B cell (primary cell): ENCODE measurements around the gene CPEB3. TPM values are rescaled to one million over a fixed set of nuclear protein-coding genes. Genes with fewer than 3 reads are reported as not detected.

Experiments
- ATAC-seq: fragments of 200-7000 bp; cut with Tn5 transposase; one replicate; pipeline ENCODE4 v1.10.0; 2021; ENCODE audit warnings: low read depth, mild to moderate bottlenecking, moderate number of reproducible peaks, moderate library complexity
- CTCF ChIA-PET: fragments of 350-600 bp; sonication (Branson Sonifier 250); formaldehyde crosslinking; loops from one replicate; lab custom pipeline; 2021; ENCODE audit warnings: antibody characterized with exemption, inconsistent platforms; lab: Charles Lee
- POLR2A ChIA-PET: fragments of 350-600 bp; sonication (Branson Sonifier 250); formaldehyde crosslinking; loops from one replicate; lab custom pipeline; 2021; ENCODE audit warnings: antibody characterized with exemption; lab: Charles Lee
- DNase-seq: peaks from one replicate; pipeline ENCODE4 v3.0.0; 2013
- H2AFZ ChIP-seq: 2 replicates; pipeline ENCODE4 v1.6.1; 2012; ENCODE audit warnings: mild to moderate bottlenecking, low read depth, low read length; ENCODE audit not compliant: insufficient read depth, poor library complexity, severe bottlenecking
- H3K27ac ChIP-seq, 2 donors: 1 replicate in 1 of 2; 2 replicates in 1 of 2; pipeline ENCODE4 v1.5.1; 2012 to 2013; ENCODE audit warnings: low read length in 2 of 2, mild to moderate bottlenecking in 2 of 2, moderate library complexity in 1 of 2
- H3K27me3 ChIP-seq, 4 experiments: fragments of 200-600 bp in 1 of 4; sonication (generic) in 1 of 4; replicated peaks in 1 of 4; 1 replicate in 2 of 4; 2 replicates in 2 of 4; pipeline versions ENCODE4 v1.6.1 to v1.7.0; 2013 to 2016; ENCODE audit warnings: low read length in 3 of 4, mild to moderate bottlenecking in 2 of 4, mixed read lengths in 1 of 4, moderate library complexity in 1 of 4; ENCODE audit not compliant: insufficient read depth in 4 of 4, control insufficient read depth in 3 of 4; ENCODE audit errors: control extremely low read depth in 1 of 4
- H3K36me3 ChIP-seq, 2 experiments: replicated peaks in 1 of 2; 1 replicate in 1 of 2; 2 replicates in 1 of 2; pipeline versions ENCODE4 v1.6.1 to v1.7.1; 2013; ENCODE audit warnings: low read length in 1 of 2; ENCODE audit not compliant: insufficient read depth in 2 of 2, control insufficient read depth in 1 of 2; ENCODE audit errors: control extremely low read depth in 1 of 2, extremely low read depth in 1 of 2
- H3K4me1 ChIP-seq, 2 donors: fragments of 200-600 bp in 1 of 2; sonication (generic) in 1 of 2; 1 replicate in 1 of 2; 2 replicates in 1 of 2; pipeline versions ENCODE4 v1.5.1 to v1.6.1; 2013 to 2017; ENCODE audit warnings: low read length in 2 of 2; ENCODE audit not compliant: control insufficient read depth in 2 of 2, insufficient read depth in 2 of 2
- H3K4me2 ChIP-seq: replicated peaks from 2 replicates; pipeline ENCODE3; 2012; ENCODE audit warnings: mild to moderate bottlenecking, low read depth, low read length; ENCODE audit not compliant: poor library complexity, severe bottlenecking
- H3K4me3 ChIP-seq, 5 experiments: fragments of 200-600 bp in 1 of 5; sonication (generic) in 1 of 5; 1 replicate in 3 of 5; 2 replicates in 2 of 5; pipeline versions ENCODE4 v1.5.1 to v1.7.0; 2011 to 2016; ENCODE audit warnings: low read length in 4 of 5, mild to moderate bottlenecking in 4 of 5, low read depth in 2 of 5, control low read depth in 1 of 5, moderate library complexity in 1 of 5; ENCODE audit not compliant: insufficient read depth in 1 of 5; ENCODE audit errors: control extremely low read depth in 1 of 5, extremely low read depth in 1 of 5
- H3K79me2 ChIP-seq: fragments of 200-600 bp; sonication (generic); one replicate; pipeline ENCODE4 v1.6.0; 2016; ENCODE audit warnings: low read length; ENCODE audit not compliant: control insufficient read depth, insufficient read depth
- H3K9ac ChIP-seq: fragments of 200-600 bp; sonication (generic); 2 replicates; pipeline ENCODE4 v1.6.1; 2017; ENCODE audit warnings: mild to moderate bottlenecking, low read length, moderate library complexity
- H3K9me3 ChIP-seq, 3 donors: one replicate each; pipeline versions ENCODE4 v1.6.1 to v1.7.1; 2013; ENCODE audit warnings: low read length in 2 of 3; ENCODE audit not compliant: control insufficient read depth in 2 of 3, insufficient read depth in 1 of 3; ENCODE audit errors: control extremely low read depth in 1 of 3
- H4K20me1 ChIP-seq: 2 replicates; pipeline ENCODE4 v1.6.0; 2012; ENCODE audit warnings: mild to moderate bottlenecking, low read length; ENCODE audit not compliant: insufficient read depth, control insufficient read depth, poor library complexity, severe bottlenecking
- H3K27ac Mint-ChIP-seq: one replicate; pipeline ENCODE4 v1.8.0; 2021; ENCODE audit warnings: mixed read lengths
- H3K27me3 Mint-ChIP-seq: one replicate; pipeline ENCODE4 v1.8.0; 2021; ENCODE audit warnings: mixed read lengths
- H3K4me1 Mint-ChIP-seq: one replicate; pipeline ENCODE4 v1.8.0; 2021; ENCODE audit warnings: mixed read lengths
- H3K4me3 Mint-ChIP-seq: one replicate; pipeline ENCODE4 v1.8.0; 2021; ENCODE audit warnings: mixed read lengths
- H3K9me3 Mint-ChIP-seq: one replicate; pipeline ENCODE4 v1.8.0; 2022; ENCODE audit warnings: mixed read lengths; ENCODE audit not compliant: insufficient read depth
- EZH2 ChIP-seq: IDR thresholded peaks from 2 replicates; pipeline ENCODE4 v1.6.1; 2012; ENCODE audit warnings: borderline replicate concordance, low read depth, mild to moderate bottlenecking, moderate library complexity, low read length; ENCODE audit not compliant: insufficient read depth, poor library complexity, severe bottlenecking
- WGBS: methylation state at CpG from one replicate; pipeline ENCODE4 v1.1.5; 2013; ENCODE audit warnings: missing lambda C conversion rate; ENCODE audit not compliant: insufficient coverage; 5-methylcytosine and 5-hydroxymethylcytosine counted together
- intact Hi-C: fragments of 100-400 bp; cut with micrococcal nuclease; formaldehyde crosslinking; loops from one replicate; pipeline ENCODE4 v1.10.0; 2022
- polyA plus RNA-seq: library from polyadenylated mRNA; depleted of rRNA; stranded (reverse); fragments of >200 nt; gene quantifications from 2 replicates; pipeline ENCODE4 v1.2.3, GENCODE V29; 2012
- total RNA-seq, 2 donors: library from RNA; stranded (reverse); fragments of 120-200 nt in 1 of 2; gene quantifications; 1 replicate in 1 of 2; 2 replicates in 1 of 2; pipeline versions ENCODE4 v1.2.3 to v1.2.4, GENCODE V29; 2013 to 2022
- TF ChIP-seq, protein P1 (sequence below): fragments of 200-600 bp; IDR thresholded peaks from one replicate; pipeline ENCODE4 v1.8.0; 2022; ENCODE audit warnings: antibody characterized with exemption, mild to moderate bottlenecking

Gene CPEB3
- total and polyA plus RNA-seq, 2 donors (not counting 1 experiment from before 2014, with no cell fraction given) = 1.6 to 6.7 TPM

DNA sequence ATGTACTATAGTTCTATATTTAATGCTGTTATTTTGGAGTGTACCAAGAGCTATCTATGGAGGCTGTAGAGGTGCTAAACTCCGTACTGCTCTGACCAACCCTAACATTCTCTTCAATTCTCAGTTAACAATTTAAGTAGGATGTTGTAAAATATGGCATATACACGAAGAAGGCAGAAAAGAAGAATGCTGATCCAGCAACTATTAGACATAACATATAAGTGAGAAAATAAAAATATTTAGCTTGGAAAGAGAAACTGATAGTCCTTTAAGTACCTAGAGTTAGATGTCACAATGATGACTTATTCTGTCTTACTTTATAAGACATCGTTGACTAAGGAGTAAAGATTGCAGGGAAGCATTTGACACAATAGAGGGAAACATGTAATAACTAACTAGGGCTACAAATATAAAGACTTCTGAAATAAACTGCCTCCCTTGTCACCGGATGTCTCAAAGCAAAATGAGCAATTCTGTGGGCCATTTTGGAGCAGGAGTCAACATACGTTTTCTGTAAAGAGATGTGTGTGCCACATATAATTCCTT is 159.5 kb downstream of the CPEB3 start:
- H2AFZ ChIP-seq = no peak overlapping the region
- peaks cover 57% of the 10 kb centered on the region for H3K79me2 ChIP-seq
- Mint-ChIP-seq H3K9me3 (peaks cover 7% of the 10 kb centered on the region), H3K4me1 (peaks cover 29% of the 10 kb centered on the region), H3K4me3 (no peak overlapping the region), H3K27me3 (no peaks in the 10 kb centered on the region), H3K27ac (no peak overlapping the region)
- H3K4me1 ChIP-seq = peaks cover 0 to 6% of the 10 kb centered on the region in 2 donors
- peaks cover 0 to 2% (median 0%) of the 10 kb centered on the region in 3 donors for H3K9me3 ChIP-seq
- no peak overlapping the region for H3K4me2 ChIP-seq
- peaks cover 9% of the 10 kb centered on the region for H4K20me1 ChIP-seq
- intact Hi-C loops = no loop called here
- no peak overlapping the region for H3K4me3 ChIP-seq
- H3K36me3 ChIP-seq = no peaks in the 10 kb centered on the region
- ATAC-seq (no peak), DNase-seq (no peak)
- TF ChIP-seq, protein P1, sequence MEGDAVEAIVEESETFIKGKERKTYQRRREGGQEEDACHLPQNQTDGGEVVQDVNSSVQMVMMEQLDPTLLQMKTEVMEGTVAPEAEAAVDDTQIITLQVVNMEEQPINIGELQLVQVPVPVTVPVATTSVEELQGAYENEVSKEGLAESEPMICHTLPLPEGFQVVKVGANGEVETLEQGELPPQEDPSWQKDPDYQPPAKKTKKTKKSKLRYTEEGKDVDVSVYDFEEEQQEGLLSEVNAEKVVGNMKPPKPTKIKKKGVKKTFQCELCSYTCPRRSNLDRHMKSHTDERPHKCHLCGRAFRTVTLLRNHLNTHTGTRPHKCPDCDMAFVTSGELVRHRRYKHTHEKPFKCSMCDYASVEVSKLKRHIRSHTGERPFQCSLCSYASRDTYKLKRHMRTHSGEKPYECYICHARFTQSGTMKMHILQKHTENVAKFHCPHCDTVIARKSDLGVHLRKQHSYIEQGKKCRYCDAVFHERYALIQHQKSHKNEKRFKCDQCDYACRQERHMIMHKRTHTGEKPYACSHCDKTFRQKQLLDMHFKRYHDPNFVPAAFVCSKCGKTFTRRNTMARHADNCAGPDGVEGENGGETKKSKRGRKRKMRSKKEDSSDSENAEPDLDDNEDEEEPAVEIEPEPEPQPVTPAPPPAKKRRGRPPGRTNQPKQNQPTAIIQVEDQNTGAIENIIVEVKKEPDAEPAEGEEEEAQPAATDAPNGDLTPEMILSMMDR = no peak
- no peak for TF ChIP-seq EZH2
- ChIA-PET POLR2A (no interaction called here), CTCF (interaction anchor here (0.9 to 1.0 kb wide), 2 partner anchors 13 to 43 kb away, joined by 3 to 4 read pairs; no protein-coding TSS in a partner anchor)
- no peak overlapping the region for H3K9ac ChIP-seq
- no peak overlapping the region for H3K27ac ChIP-seq
- no peaks in the 10 kb centered on the region for H3K27me3 ChIP-seq
- no CpG with 5 or more reads among the region's 5 CpGs for WGBS

DNA sequence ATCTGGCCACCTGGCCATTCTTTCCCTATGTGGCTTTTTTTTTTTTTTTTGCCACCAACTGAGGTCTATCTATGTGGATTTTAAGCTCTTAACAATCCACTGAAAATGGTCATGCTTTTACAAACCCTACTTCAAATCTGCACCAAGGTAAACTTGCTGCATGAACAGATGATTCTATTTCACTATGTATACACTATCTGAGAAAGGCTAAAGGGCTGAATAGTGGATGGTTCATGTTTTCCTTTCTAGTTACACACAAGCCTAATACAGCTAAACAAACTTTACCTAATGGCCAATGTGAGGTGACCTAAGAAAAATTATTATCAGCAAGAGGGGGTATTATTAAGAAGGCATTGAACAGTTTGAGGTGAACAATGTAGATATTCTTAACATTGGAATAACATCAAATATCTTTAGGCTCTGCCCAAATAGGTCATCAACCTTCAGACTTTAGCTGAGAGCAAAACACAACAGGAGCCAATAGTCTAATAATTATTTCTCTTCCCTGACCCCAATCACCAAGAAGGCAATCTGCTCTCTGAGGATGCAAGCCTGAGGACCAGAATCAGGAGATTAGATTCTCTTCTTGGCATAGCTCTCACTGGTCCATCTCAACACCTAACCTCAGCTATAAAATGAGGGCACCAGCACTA is 160.1 kb downstream of the CPEB3 start:
- ChIA-PET POLR2A (interaction anchor here (0.7 to 1.0 kb wide), 2 partner anchors 22 to 750 kb away, joined by 5 read pairs; no protein-coding TSS in a partner anchor), CTCF (interaction anchor here (0.9 kb wide), 1 partner anchor 43 kb away, joined by 4 read pairs; no protein-coding TSS in a partner anchor)
- Mint-ChIP-seq H3K27ac (no peak overlapping the region), H3K9me3 (peaks cover 7% of the 10 kb centered on the region), H3K4me1 (peaks cover 32% of the 10 kb centered on the region), H3K4me3 (no peak overlapping the region), H3K27me3 (no peaks in the 10 kb centered on the region)
- H3K4me1 ChIP-seq = peaks cover 0 to 6% of the 10 kb centered on the region in 2 donors
- H3K27ac ChIP-seq = no peak overlapping the region
- no peak overlapping the region for H3K9ac ChIP-seq
- TF ChIP-seq, protein P1 = no peak
- no peak for TF ChIP-seq EZH2
- H3K4me2 ChIP-seq = no peak overlapping the region
- H3K27me3 ChIP-seq = no peaks in the 10 kb centered on the region
- H3K79me2 ChIP-seq = peaks cover 62% of the 10 kb centered on the region
- ATAC-seq = no peak
- peaks cover 0 to 2% (median 0%) of the 10 kb centered on the region in 3 donors for H3K9me3 ChIP-seq
- no peak overlapping the region for H3K4me3 ChIP-seq
- DNase-seq = no peak
- no peak overlapping the region for H2AFZ ChIP-seq
- H4K20me1 ChIP-seq = peaks cover 9% of the 10 kb centered on the region
- H3K36me3 ChIP-seq = no peaks in the 10 kb centered on the region
- intact Hi-C loops = no loop called here
